ENCODE results near the gene KDELR3. TPM values are rescaled to one million over a fixed set of nuclear protein-coding genes. Genes with fewer than 3 reads are reported as not detected.

The KDELR3 gene
- total and polyA plus RNA-seq, 2 of the 8 experiments (the other 6 are each of a cell fraction or from before 2014, with no cell fraction given): 7.9 to 13.0 TPM

GRCh38 chr22:38433871-38434270, 34.0 kb upstream of the KDELR3 start (continued):
- TF ChIP-seq USF2 (IDR thresholded peaks at IDR 0.05; ENCODE audit: low read length) (no peak), JUN (IDR thresholded peaks at IDR 0.05; ENCODE audit: low read depth, low read length) (no peak), ZNF274 (IDR thresholded peaks at IDR 0.05; ENCODE audit: borderline replicate concordance, extremely low read depth, low read length) (no peak), MAX (IDR thresholded peaks at IDR 0.05) (no peak), GTF2F1 (IDR thresholded peaks at IDR 0.05; ENCODE audit: borderline replicate concordance, low read depth, low read length) (no peak)
